SHP77 (cell line): ENCODE results near the gene SORCS3.

ENCODE experiments used
- DNase-seq, 2 experiments: peaks; one replicate each; lab custom pipeline; 2025; lab: John Stamatoyannopoulos, UW

SORCS3 gene

DNA sequence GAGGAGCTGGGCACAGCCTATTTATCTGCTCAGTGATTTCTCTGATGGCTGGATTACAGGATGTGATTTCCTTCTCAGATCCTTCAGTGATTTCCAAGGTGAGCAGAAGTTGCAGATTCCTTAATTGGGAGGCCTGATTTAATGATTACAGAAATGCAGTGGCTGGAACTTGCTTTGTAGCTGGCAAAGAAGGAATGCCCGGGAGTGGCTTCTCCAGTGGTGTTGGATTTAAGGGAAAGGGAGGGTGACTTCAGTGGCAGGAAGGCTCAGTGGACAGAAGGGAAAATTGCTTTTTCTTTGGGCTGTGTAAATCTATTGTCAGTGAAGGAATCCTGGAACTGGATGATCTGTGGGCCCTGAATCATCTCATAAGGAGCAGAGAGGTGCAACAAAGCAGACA is 5.1 kb downstream of the SORCS3 start:
- no peak for DNase-seq

DNA sequence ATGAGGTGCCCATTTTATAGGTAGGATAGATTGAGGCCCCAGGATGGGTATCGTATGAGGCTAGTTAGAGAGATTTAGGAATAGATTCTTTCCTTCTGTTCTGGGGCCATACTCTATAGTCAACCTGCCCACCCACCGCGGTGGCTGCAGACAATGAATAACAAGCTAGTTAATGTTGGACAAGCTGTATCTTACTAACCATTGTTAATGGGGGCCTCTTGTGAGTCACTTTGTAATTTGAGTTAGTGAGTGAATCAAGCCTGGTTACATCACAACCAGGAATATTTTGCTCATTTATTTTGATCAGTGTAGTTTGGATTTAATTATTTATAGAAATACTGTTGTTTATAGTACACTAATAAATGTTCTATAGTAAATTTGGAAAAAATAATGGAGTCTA is 7.3 kb downstream of the SORCS3 start:
- DNase-seq: no peak

DNA sequence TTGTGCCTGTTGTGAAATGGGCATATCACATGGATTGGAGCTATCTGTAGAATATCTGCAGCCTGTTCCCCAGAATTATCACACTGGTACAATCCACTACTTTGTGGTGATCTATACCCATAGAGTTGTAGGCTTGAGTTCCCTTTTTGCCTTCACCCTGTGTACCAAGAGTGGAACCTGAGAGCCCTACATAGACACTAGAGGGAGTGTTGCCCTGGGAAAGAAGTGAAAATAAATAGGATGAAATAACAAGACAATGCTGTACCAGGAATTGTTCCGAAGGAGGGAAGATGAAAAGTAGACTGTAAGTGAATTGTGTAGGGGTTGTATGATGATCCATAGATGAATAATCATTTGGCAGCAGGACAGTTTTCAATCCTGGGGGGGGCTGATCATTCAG is 9.0 kb downstream of the SORCS3 start:
- DNase-seq: no peak

DNA sequence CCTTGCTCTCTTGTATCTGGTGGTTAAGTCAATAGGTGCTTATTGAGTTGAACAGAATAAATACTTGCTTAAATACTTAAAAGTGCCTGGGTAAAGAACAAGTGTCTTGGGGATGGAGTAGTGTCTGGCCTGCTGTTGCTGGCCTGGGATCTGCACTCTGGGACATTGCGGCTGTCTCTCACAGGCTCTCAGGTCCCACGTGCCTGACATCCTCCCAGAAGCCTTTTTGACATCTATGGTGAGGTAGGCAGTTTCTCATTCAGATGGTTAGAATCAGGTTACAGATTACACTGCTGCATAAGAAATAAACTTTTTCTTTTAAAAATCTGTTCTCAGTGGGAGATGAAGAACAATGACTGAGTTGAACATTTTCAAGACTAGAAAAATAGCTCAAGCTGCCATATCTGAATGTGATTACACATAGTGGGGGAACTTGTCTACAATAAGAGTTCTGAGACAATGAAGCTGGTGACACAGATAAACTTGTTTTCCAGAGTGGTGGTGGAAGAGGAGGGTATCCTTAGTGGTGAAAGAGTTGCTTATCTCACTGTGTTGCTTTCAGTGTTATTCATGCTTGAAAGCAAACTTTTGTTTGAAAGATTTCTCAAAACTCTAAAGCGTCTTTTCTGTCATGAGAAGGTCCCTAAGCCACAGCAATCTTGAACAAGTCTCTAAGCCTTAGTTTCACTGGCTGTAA is 9.7 kb downstream of the SORCS3 start:
- DNase-seq: no peak

DNA sequence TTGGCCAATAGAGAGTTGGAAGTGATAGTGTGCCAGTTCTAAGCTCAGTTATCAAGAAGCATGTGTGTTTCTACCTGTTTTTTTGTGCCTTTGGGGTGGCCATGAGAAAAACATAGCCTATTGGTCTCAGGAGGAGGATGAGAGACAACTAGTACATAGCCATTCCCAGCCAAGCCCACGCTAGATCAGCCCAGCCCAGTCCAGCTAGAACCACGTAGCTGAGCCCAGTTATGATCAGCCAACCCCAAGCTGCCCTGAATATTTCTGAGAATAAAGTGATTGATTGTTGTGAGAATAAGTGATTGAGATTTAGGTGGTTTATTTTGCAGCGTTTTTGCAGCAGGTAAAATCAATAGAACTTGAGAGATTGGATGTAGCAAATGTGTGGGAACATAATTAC is 15.9 kb downstream of the SORCS3 start:
- DNase-seq: no peak

DNA sequence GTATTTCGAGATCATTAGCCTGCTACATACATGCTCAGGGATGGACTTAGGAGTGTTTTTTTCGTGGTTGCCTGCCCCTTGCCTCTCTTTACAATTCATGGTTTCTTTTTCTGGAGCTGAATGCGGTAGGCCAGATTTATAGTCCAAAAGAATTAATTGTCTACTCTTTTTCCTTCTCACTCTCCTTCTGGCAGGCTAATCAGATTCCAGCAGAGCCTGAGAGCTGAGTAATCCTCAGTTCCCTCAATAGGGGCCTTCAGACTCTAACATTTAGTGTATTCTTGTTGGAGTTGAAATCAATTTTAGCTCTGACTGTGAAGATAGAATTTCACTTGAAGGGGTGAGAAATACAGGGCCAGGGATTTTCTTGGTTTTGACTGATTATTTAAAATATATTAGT is 16.4 kb downstream of the SORCS3 start:
- DNase-seq: no peak

DNA sequence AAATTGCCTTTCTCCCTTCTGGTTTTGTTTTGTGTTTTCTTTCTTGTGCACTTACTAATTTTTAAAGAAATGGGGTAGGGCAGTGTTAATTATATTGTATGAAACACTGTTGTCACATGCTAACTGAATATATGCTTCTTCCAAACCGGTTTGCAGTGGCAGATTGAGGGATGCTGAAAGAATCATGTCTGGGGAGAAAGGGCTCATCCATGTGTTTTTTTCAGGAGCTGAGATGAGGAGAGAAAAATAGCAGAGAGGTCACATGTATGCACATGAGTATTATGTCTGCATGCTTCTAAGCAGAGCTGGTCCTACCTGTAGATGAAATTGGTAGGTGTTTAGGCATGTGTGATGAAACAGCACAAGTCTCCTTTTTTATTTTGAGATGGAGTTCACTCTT is 17.0 kb downstream of the SORCS3 start:
- no peak for DNase-seq

DNA sequence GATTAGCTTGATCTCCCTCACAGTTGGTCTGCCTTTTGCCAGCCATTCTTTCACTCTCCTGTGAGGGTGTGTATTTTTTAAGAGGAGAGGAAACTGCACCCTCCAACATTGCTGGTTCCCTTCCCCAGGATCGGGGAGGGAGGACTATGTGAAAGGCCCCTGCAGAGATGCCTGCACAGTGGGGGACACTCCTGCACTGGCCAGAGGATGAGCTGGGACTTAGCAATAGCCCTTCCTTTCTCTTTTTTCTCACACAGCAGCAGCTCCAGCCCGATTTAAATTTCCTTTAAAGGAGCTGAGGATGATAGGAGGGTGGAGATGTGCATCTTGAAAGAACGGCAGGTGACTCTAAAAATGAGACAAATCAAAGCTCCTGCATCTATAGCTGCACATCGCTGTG is 18.7 kb downstream of the SORCS3 start:
- DNase-seq: no peak

DNA sequence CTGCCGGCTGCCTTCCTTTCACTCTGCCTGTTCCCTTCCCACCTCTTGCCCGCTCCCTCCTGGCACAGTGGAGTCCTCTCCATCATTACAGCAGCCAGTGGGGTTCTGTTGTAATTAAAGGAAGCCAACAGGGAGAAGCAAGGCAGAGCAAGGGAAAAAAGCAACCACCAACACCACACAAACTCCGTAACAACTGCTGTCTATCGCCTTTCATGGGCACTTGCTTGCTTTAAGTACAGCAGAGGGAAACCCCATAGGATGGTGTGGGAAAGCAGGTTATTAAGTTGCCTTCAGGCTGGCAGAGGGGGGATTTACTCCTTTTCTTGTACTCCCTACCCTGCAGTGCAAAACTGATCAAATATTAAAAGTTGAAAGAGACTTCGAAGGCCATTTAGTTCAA is 22.0 kb downstream of the SORCS3 start:
- no peak for DNase-seq

DNA sequence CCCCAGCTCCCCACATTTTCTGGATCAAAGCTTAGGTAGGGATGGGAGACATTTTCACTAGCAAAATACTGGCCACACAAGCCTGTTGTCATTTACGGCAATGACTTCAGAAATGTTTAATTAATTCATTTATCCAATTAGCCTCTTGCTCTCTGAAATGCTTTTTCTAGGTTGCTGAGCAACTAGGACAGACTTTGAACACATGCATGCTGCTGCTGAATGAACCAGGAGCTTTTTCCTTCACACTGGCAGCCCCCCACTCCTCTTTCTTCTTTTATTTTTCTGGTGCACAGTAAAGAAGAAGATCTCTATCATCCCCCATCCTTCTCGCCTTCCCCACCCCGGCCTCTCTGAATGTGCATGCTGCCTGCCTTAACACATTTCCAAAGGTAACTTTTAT is 22.5 kb downstream of the SORCS3 start:
- no peak for DNase-seq

DNA sequence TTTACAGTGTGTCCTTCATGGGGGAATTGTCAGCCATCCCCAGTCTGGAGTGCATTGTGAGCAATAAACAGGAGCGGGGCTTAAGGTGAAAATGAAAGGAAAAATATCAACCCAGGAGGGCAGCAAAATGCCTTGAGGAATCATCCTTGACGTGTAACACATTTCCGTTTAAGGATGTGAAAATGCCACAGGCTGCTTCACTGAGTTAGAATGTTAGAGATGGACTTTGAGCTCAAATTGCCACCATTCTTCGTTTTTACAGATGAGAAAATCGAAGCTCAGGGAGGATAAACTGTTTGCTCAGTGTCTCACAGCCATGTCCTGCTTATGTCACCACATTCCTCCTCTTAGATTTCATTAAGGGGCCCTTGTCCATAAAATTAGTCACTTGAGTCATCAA is 23.1 kb downstream of the SORCS3 start:
- no peak for DNase-seq

DNA sequence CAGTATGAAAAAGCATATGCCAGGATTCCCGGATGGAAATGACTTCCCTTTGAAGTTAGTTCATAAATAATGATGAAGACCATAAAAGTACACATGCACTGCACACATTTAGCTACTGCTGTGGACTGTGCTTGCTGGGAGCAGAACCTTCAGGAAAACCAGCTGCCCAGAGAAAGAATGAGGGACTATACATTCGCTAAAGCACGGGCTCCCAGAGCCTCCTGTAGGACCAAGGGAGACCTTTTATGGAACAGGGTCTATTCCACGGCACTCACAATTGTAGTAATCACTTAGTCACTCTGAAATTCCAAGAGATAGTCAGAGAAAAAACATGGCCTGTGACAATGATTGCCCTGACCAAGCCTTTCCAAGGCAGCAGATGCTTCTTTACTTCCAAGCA is 24.1 kb downstream of the SORCS3 start:
- DNase-seq: no peak

DNA sequence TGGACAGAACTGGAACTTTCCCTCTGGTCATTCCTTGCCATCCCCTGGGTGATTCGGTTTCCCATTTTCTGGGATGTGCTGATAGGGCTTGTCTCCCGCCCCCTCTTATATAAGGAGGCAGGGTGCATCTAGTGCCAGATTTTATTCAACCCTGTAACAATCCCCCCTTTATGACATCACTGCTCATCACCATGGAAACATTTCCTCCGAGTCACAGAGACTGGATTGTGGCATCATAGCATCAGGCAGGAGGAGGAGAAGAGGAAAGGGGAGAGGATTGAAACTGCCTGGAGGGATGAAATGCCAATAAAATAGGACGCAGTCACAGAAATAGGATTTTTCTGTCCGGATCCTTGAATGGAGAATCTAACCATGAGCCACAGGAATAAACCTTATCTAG is 25.0 kb downstream of the SORCS3 start:
- no peak for DNase-seq

DNA sequence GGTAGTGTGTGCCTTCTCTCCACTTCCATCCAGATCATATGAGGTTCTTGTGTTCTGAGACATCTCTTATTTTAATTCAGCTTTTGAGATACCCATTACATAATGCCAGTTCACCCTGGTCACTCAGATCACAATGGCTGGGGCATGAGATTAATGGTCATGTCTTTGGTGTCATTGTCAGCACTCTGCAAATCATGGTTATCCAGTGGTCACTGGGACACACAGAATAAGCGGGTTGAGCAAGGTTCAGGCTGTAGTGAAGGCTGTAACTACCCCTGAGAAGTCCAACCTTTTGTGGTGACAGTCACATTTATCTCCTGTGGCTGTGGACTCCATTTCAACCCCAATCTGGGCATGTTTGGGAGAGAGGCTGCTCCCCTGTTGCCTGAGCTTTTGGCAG is 35.8 kb downstream of the SORCS3 start:
- no peak for DNase-seq

DNA sequence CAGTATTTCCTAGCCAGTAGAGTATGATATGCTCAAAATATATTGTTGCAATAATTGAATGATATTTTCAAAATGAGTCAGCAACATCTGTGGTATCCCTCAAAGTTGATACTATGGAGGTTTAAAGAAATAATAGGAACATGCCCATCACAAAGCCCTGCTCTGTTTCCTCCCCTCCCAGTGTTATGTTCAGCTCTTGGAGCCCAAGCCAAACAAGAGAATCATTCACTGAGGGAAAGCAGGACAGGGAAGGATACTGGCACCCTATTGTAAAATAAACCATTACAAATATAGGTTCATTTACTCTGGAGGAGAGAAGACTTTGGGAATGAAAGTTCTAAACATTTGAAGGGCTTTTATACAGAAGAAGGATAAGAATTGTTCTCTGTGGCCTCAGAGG is 37.6 kb downstream of the SORCS3 start:
- DNase-seq: no peak

DNA sequence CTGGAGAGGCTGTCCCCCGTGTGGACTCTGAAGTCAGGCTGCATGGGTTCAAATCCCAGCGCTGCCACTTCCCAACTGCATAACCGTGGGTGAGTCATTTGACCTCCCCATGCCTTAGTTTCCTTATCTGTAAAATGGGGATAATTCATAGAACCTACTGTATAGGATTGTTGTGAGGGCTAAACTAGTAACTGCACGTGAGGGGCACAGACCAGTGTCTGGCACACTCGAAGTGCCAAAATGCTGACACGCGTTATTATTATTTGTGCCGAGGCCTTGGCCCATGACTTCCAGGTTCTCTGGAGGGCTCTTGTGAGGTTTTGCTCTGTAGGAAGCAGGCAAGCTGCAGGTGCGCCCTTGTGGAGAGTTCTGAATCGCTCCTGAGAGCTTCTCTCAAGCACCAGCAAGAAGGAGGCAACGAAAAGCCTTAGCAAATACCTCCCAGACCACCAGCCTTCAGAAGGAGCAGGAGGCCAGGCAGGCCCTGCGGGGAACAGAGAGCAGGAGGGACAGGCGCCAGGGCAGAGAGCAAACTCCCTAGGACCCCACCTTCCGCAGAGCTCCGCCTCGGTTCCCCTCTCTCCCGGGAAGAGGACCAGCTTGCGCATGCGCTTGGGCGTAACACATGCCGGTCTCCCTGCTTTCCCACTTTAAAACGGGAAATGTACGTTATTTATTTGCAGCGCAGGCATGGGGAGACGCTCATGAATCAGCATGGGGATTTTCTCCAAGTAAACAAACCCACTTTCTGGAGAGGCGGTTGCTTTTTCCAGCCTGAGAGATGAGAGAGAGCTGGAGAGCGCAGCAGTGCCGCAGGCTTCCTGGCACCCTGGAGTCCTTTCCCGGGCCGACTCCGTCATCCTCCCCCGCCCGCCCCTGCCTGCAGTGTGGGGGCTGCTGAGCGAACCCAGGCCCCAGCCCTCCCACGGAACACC is 39.6 kb downstream of the SORCS3 start:
- no peak for DNase-seq

DNA sequence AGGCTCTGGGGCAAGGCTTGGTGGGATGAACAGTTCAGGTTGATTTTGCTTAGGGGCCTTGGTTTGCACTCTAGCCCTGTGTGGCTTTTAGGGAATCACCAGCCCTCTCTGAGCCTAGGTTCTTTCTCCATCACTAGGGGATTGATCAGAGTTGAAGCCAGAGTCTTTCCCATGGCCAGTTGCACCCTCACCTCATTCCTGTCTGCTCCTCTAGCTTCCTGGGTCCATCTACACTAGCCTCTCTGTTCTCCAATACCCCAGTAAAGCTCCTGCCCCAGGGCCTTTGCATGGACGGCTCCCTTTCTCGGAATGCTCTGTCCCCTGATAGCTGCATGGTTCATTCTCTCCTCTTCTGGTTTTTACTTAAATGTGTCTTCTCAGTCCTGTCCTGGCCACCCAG is 40.4 kb downstream of the SORCS3 start:
- no peak for DNase-seq

DNA sequence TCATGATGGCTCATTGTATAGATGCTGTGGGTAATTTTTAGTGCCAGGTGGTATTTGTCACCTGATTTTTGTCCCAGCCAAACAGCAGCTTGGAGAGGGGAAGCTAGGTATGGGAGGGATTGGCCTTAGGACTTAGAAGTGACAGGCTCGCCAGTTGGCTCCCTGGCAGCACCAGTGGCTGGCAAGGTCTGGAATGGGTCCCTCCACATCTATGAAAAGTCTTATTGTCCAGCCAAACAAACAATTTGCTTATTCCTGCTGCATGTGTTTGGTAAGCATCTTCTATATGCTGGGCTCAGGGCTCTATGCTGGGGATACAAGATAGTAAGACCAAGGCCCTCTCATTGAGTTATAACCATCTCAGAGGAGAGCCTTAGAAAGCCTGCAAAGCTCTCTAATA is 42.5 kb downstream of the SORCS3 start:
- no peak for DNase-seq

DNA sequence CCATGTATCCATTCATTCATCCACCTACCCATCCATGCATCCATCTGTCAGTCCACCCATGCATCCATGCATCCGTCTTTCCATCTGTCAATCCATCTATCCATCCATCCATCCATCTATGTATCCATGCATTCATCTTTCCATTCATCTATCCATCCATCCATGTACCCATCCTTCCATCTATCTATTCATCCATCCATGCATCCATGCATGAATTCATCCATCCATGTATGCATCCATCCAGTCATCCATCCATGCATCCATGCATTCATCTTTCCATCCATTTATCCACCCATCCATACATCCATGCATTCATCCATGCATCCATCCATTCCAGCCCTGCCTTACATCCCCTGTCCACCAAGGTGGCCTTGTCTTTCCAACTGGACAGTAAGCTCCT is 45.7 kb downstream of the SORCS3 start:
- no peak for DNase-seq

DNA sequence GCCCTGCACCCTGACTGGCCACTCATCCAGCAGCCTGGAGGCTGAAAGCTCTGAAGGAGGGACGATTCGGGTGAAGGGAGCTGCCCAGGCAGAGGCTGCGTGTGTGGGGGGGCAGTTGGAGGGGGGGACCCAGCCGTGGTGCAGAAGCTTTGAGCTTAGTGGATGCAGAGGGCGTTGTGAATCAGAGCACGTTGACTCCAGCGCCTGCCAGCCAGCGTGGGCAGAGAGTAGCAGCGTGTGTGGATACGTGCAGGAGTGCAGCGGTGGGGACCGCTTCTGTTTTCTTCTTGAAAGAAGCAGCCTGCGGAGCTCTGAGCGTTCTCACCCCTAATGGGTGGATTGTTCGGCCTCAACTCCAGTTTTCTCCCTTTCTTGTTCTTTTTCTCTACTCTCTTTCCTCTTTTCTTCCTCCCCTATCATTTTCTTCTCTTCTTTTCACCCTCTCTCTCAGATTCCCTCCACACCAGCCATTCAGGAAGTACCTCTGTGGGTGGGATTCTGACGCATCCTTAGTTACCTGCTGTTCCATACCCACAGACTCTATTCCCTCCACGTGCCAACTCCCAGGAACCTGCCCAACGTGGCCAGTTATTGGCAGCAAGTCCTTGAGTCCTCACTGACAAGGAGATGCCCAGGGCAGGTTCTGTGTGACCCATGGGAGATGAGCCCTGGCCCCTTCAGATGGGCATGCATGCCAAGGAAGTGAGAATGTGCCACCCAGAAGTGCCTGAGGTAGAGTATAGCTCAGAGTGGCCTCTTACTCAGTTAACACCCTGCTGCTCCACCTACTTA is 47.4 kb downstream of the SORCS3 start:
- no peak for DNase-seq

DNA sequence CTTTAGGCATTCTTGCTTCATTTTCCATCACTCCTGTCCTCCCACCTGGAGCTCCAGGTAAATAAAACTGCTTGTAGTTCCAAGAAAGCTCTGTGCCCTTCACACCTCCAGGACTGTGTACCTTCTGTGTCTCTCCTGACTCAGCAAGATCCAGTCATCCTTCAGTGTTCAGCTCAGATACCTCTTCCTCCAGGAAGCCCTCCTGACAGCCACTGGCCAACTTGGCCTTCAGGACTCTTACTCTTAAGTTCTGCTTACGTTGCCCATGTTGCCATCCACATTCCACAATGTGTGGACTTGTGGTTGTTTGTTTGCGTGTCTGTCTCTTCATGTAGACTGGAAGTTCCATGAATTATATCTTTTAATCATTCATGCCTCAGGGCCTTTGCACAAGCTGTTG is 48.0 kb downstream of the SORCS3 start:
- no peak for DNase-seq

DNA sequence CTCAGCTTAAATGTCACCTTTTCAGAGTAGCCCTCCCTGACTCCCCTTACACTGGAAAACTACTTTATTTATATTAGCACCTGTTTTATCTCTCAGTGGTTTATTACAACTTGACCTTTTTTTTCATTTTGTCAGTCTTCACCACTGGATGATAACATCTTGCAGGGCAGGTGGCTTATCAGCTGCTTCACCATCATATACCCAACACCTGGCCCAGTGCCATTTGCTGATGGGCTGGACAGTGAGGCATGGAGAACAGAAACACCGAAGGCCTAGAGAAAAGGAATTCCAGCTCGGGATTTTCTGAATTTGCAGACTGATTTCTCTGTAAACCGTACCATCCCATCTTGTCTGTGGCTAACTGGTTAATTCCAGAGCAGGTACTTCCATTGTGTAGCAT is 48.5 kb downstream of the SORCS3 start:
- no peak for DNase-seq

DNA sequence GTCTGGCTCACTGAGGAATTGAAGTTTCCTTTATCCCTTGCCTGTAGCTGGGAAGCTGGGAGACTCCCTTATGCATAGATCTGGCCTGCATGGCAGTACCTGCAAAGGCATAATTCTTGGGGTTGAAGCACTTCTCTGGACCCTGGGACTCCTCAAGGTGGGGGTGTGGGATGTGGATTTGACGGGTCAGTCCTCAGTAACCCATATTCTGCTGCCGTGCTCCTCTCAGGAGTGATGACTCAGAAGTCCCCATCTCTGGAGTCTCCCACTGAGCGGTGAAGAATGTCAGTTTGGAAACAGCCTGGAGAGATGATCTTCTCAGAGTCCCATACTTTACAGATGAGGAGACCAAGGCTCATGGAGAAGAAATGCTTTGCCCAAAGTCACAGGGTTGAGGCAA is 49.0 kb downstream of the SORCS3 start:
- DNase-seq: no peak
